Endothelial cell of umbilical vein (primary cell): ENCODE measurements around the gene DOCK1. TPM values are rescaled to one million over a fixed set of nuclear protein-coding genes. Genes with fewer than 3 reads are reported as not detected.

Source experiments
- BruUV-seq: library from RNA; stranded (reverse); fragments of 400-500 nt; replicated peaks from 2 replicates; lab custom pipeline; 2021; lab: Mats Ljungman, UMichigan
- CTCF ChIA-PET: fragments of 300-600, 350-600 bp; sonication (Branson Sonifier 250); formaldehyde crosslinking; loops from one replicate; lab custom pipeline; 2021; ENCODE audit warnings: antibody characterized with exemption, inconsistent platforms; lab: Charles Lee
- POLR2A ChIA-PET: fragments of 300-600, 350-600 bp; sonication (Branson Sonifier 250); formaldehyde crosslinking; loops from one replicate; lab custom pipeline; 2021; ENCODE audit warnings: antibody characterized with exemption, inconsistent platforms; lab: Charles Lee
- DNase-seq: peaks from one replicate; pipeline ENCODE4 v3.0.0-alpha.2; 2011; ENCODE audit warnings: low read depth, low spot score
- FAIRE-seq: peaks from 2 replicates; lab custom pipeline; 2011; peaks lifted over from hg19 to GRCh38; lab: Jason Lieb, UNC
- H2AFZ ChIP-seq: 2 replicates; pipeline ENCODE4 v1.6.0; 2012; ENCODE audit warnings: low read depth, low read length, control low read depth, inconsistent platforms
- H3K27ac ChIP-seq: 2 replicates; pipeline ENCODE4 v1.5.1; 2011; ENCODE audit warnings: low read depth, mild to moderate bottlenecking, control low read depth, low read length, moderate library complexity; ENCODE audit not compliant: insufficient read depth
- H3K27me3 ChIP-seq, 2 experiments: 2 replicates each; pipeline versions ENCODE4 v1.6.0 to v1.6.1; 2011; ENCODE audit warnings: low read length in 2 of 2, mixed read lengths in 1 of 2; ENCODE audit not compliant: control insufficient read depth in 2 of 2, insufficient read depth in 2 of 2
- H3K36me3 ChIP-seq, 2 experiments: 2 replicates in 1 of 2; 3 replicates in 1 of 2; pipeline ENCODE4 v1.5.1; 2011; ENCODE audit warnings: low read length in 2 of 2, mild to moderate bottlenecking in 1 of 2, moderate library complexity in 1 of 2; ENCODE audit not compliant: control insufficient read depth in 2 of 2, insufficient read depth in 2 of 2; ENCODE audit errors: extremely low read depth in 1 of 2
- H3K4me1 ChIP-seq: 3 replicates; pipeline ENCODE4 v1.5.1; 2011; ENCODE audit warnings: mild to moderate bottlenecking, low read length; ENCODE audit not compliant: control insufficient read depth, insufficient read depth; ENCODE audit errors: extremely low read depth
- H3K4me2 ChIP-seq: 2 replicates; pipeline ENCODE4 v1.6.1; 2011; ENCODE audit warnings: low read length, control low read depth, mixed read lengths; ENCODE audit not compliant: insufficient read depth
- H3K4me3 ChIP-seq, 3 experiments: fragments of 200-600 bp in 1 of 3; sonication (generic), shearing (Covaris generic) in 1 of 3; replicated peaks in 1 of 3; 2 replicates each; pipeline ENCODE4 v1.5.1; 2011 to 2016; ENCODE audit warnings: control low read depth in 3 of 3, low read length in 3 of 3, mild to moderate bottlenecking in 2 of 3, inconsistent platforms in 1 of 3, low read depth in 1 of 3, moderate library complexity in 1 of 3; ENCODE audit not compliant: insufficient read depth in 1 of 3
- H3K79me2 ChIP-seq: 2 replicates; pipeline ENCODE4 v1.6.0; 2012; ENCODE audit warnings: low read length, inconsistent platforms; ENCODE audit not compliant: control insufficient read depth, insufficient read depth
- H3K9ac ChIP-seq: replicated peaks from 2 replicates; pipeline ENCODE3; 2011; ENCODE audit warnings: low read length, control low read depth; ENCODE audit not compliant: insufficient read depth; ENCODE audit errors: extremely low read depth
- H3K9me1 ChIP-seq: replicated peaks from 3 replicates; pipeline ENCODE4 v1.6.0; 2011; ENCODE audit warnings: mild to moderate bottlenecking, low read length; ENCODE audit not compliant: control insufficient read depth, insufficient read depth; ENCODE audit errors: extremely low read depth
- H3K9me3 ChIP-seq: replicated peaks from 2 replicates; pipeline ENCODE4 v1.5.1; 2012; ENCODE audit warnings: low read length, inconsistent platforms; ENCODE audit not compliant: control insufficient read depth, insufficient read depth
- H4K20me1 ChIP-seq: replicated peaks from 2 replicates; pipeline ENCODE3; 2011; ENCODE audit warnings: mild to moderate bottlenecking, low read length; ENCODE audit not compliant: control insufficient read depth, insufficient read depth; ENCODE audit errors: extremely low read depth
- EZH2 ChIP-seq: IDR thresholded peaks from 2 replicates; pipeline ENCODE4 v1.6.1; 2012; ENCODE audit warnings: borderline replicate concordance, low read depth, mild to moderate bottlenecking, moderate library complexity, low read length, inconsistent platforms; ENCODE audit not compliant: severe bottlenecking
- FOS ChIP-seq: IDR thresholded peaks from 2 replicates; pipeline ENCODE4 v1.6.1; 2011; ENCODE audit warnings: mild to moderate bottlenecking, low read length, moderate library complexity, borderline replicate concordance; ENCODE audit not compliant: insufficient read depth
- GATA2 ChIP-seq: IDR thresholded peaks from 2 replicates; pipeline ENCODE4 v1.7.0; 2011; ENCODE audit warnings: low read depth, mild to moderate bottlenecking, moderate library complexity, mixed read lengths, low read length; ENCODE audit not compliant: insufficient read length, insufficient read depth
- JUN ChIP-seq: IDR thresholded peaks from 2 replicates; pipeline ENCODE4 v1.6.1; 2011; ENCODE audit warnings: borderline replicate concordance, low read depth; ENCODE audit not compliant: insufficient read length, insufficient read depth
- MYC ChIP-seq: IDR thresholded peaks from one replicate; pipeline ENCODE4 v1.6.1; 2011; ENCODE audit warnings: mild to moderate bottlenecking, low read depth, low read length
- POLR2A ChIP-seq: IDR thresholded peaks from 2 replicates; pipeline ENCODE4 v1.6.1; 2012; ENCODE audit warnings: low read depth, mild to moderate bottlenecking, control low read depth, low read length
- POLR2AphosphoS5 ChIP-seq: IDR thresholded peaks from 2 replicates; pipeline ENCODE4 v1.6.1; 2012; ENCODE audit warnings: low read depth, mild to moderate bottlenecking, control low read depth, low read length, moderate library complexity; ENCODE audit not compliant: insufficient read depth
- dilution Hi-C: fragments of 300-500 bp; cut with MboI; formaldehyde crosslinking; loops from one replicate; pipeline ENCODE4 v1.15.0; 2019; ENCODE audit warnings: low sequenced_read_pairs; ENCODE audit not compliant: extremely low pct_ligation_motif_present
- intact Hi-C: fragments of 100-400 bp; cut with micrococcal nuclease; formaldehyde crosslinking; loops from one replicate; pipeline ENCODE4 v1.10.0; 2022
- polyA plus RNA-seq, 4 experiments: library from polyadenylated mRNA; depleted of rRNA in 3 of 4; stranded (reverse) in 3 of 4; unstranded in 1 of 4; fragments of >200 nt; gene quantifications; 2 replicates each; pipeline versions ENCODE4 v1.2.1 to v1.2.3, GENCODE V29; 2011 to 2012; ENCODE audit warnings: missing spikeins in 1 of 4
- total RNA-seq: library from RNA; stranded (reverse); gene quantifications from 2 replicates; pipeline ENCODE4 v1.2.3, GENCODE V29; 2021
- TF ChIP-seq, protein P1 (sequence below), 2 donors: IDR thresholded peaks; 1 replicate in 1 of 2; 2 replicates in 1 of 2; pipeline ENCODE4 v1.5.1; 2011; ENCODE audit warnings: low read length in 2 of 2, mild to moderate bottlenecking in 2 of 2, moderate library complexity in 2 of 2, control low read depth in 1 of 2, inconsistent platforms in 1 of 2, low read depth in 1 of 2; ENCODE audit not compliant: insufficient read depth in 1 of 2; ENCODE audit errors: extremely low read depth in 1 of 2
- TF ChIP-seq, protein P2 (sequence below): IDR thresholded peaks from 2 replicates; pipeline ENCODE4 v1.6.1; 2011; ENCODE audit not compliant: insufficient read depth, insufficient read length

The DOCK1 gene
- total and polyA plus RNA-seq, 2 donors (not counting 3 experiments of a cell fraction or from before 2014, with no cell fraction given): 22.5 to 83.1 TPM

DNA sequence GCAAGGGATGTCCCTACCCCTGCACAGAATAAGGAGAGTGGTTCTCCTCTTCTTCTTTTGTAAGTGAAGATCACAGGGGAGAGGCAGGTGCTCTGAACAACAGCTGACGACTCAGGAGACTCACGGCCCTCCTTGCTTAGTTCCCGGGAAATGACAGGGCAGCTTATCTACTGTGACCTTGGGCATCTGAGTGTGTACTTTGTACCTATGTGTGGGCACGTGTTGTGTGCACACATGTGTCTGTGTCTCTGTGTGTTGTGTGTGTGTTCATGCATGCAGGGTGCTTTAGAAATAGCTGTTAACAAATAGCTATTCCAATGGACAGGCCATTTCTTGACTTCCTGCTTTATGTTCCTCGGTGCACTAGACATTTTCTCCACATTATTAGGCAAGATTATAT is 563.4 kb downstream of the DOCK1 start:
- H3K27ac ChIP-seq: no peak overlapping the region
- no peak for TF ChIP-seq POLR2A
- TF ChIP-seq FOS: no peak
- TF ChIP-seq, protein P1, sequence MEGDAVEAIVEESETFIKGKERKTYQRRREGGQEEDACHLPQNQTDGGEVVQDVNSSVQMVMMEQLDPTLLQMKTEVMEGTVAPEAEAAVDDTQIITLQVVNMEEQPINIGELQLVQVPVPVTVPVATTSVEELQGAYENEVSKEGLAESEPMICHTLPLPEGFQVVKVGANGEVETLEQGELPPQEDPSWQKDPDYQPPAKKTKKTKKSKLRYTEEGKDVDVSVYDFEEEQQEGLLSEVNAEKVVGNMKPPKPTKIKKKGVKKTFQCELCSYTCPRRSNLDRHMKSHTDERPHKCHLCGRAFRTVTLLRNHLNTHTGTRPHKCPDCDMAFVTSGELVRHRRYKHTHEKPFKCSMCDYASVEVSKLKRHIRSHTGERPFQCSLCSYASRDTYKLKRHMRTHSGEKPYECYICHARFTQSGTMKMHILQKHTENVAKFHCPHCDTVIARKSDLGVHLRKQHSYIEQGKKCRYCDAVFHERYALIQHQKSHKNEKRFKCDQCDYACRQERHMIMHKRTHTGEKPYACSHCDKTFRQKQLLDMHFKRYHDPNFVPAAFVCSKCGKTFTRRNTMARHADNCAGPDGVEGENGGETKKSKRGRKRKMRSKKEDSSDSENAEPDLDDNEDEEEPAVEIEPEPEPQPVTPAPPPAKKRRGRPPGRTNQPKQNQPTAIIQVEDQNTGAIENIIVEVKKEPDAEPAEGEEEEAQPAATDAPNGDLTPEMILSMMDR (IDR thresholded peaks at IDR 0.05; ENCODE audit: extremely low read depth in 1 of 2, insufficient read depth in 1 of 2, low read depth in 1 of 2, low read length in 2 of 2): no peak
- TF ChIP-seq EZH2: no peak
- no peak for TF ChIP-seq POLR2AphosphoS5
- TF ChIP-seq, protein P2, sequence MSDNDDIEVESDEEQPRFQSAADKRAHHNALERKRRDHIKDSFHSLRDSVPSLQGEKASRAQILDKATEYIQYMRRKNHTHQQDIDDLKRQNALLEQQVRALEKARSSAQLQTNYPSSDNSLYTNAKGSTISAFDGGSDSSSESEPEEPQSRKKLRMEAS: no peak
- TF ChIP-seq MYC: no peak
- no peak for TF ChIP-seq JUN
- TF ChIP-seq GATA2: no peak
- H4K20me1 ChIP-seq: no peaks in the 10 kb centered on the region
- H3K9me1 ChIP-seq: no peaks in the 10 kb centered on the region
- intact Hi-C loops (no loop called here), dilution Hi-C loops (no loop called here)
- DNase-seq (no peak), FAIRE-seq (no peak)
- no peak overlapping the region for H3K9ac ChIP-seq
- no peak overlapping the region for H3K4me2 ChIP-seq
- no peaks in the 10 kb centered on the region for H3K9me3 ChIP-seq
- no peaks in the 10 kb centered on the region for H3K79me2 ChIP-seq
- H3K4me1 ChIP-seq: no peaks in the 10 kb centered on the region
- ChIA-PET CTCF (no interaction called here), POLR2A (no interaction called here)
- H3K4me3 ChIP-seq: no peak overlapping the region
- H3K27me3 ChIP-seq: no peaks in the 10 kb centered on the region
- no peak overlapping the region for H2AFZ ChIP-seq
- no TSS peak for BruUV-seq
- H3K36me3 ChIP-seq: no peaks in the 10 kb centered on the region
